Calu3 (cell line): ENCODE measurements around the gene RCAN1. TPM values are rescaled to one million over a fixed set of nuclear protein-coding genes. Genes with fewer than 3 reads are reported as not detected.

Experiments used
- BruUV-seq: library from RNA; stranded (reverse); fragments of 400-500 nt; replicated peaks from 2 replicates; lab custom pipeline; 2021; lab: Mats Ljungman, UMichigan
- CTCF ChIA-PET: fragments of 300-600 bp; sonication (Branson Sonifier 250); formaldehyde crosslinking; loops from one replicate; lab custom pipeline; 2022; ENCODE audit warnings: antibody characterized with exemption; lab: Charles Lee
- DNase-seq: peaks from one replicate; pipeline ENCODE4 v3.0.0; 2022
- H3K27ac Mint-ChIP-seq: one replicate; pipeline ENCODE4 v1.8.0; 2022; ENCODE audit warnings: mixed read lengths; ENCODE audit not compliant: unreplicated experiment
- H3K27me3 Mint-ChIP-seq: one replicate; pipeline ENCODE4 v1.8.0; 2022; ENCODE audit warnings: mixed read lengths; ENCODE audit not compliant: unreplicated experiment
- H3K36me3 Mint-ChIP-seq: one replicate; pipeline ENCODE4 v1.8.0; 2022; ENCODE audit warnings: mild to moderate bottlenecking, moderate library complexity, mixed read lengths; ENCODE audit not compliant: insufficient read depth, unreplicated experiment
- H3K4me1 Mint-ChIP-seq: one replicate; pipeline ENCODE4 v1.8.0; 2022; ENCODE audit warnings: mild to moderate bottlenecking, low read depth, mixed read lengths; ENCODE audit not compliant: unreplicated experiment
- H3K4me3 Mint-ChIP-seq: one replicate; pipeline ENCODE4 v1.8.0; 2022; ENCODE audit warnings: mild to moderate bottlenecking, low read depth, moderate library complexity, mixed read lengths; ENCODE audit not compliant: unreplicated experiment
- H3K9me3 Mint-ChIP-seq: one replicate; pipeline ENCODE4 v1.8.0; 2022; ENCODE audit warnings: low read depth, mixed read lengths; ENCODE audit not compliant: unreplicated experiment
- intact Hi-C: fragments of 100-400 bp; cut with micrococcal nuclease; formaldehyde crosslinking; loops from one replicate; pipeline ENCODE4 v1.10.0; 2022; ENCODE audit not compliant: unreplicated experiment
- total RNA-seq: library from RNA; stranded (reverse); gene quantifications from 2 replicates; pipeline ENCODE4 v1.2.3, GENCODE V29; 2022
- TF ChIP-seq, protein P1 (sequence below): fragments of 200-600 bp; IDR thresholded peaks from one replicate; pipeline ENCODE4 v1.8.0; 2022; ENCODE audit warnings: antibody characterized with exemption; ENCODE audit not compliant: unreplicated experiment

The RCAN1 gene
- total RNA-seq, 1 experiment from 2014 or later, result 25.4 TPM

DNA sequence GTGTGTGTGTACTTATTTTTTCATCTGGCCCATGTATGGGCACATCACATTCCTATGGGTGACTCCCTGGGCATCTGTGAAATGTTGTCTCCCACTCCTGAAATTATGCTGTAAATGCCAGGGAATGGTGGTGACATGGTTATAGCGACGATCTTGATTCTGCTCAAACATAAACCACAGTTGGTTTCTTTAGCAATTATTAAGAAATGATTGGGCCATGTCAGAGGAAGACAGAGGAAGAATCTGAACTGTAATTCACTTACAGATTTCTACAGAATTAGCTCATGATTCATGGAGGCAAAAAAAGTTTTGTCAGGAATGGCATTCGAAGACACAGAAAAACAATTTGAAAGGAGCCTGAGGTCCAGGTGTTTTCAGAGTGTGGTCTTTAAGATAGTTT is 77.1 kb downstream of the RCAN1 start:
- H3K36me3 Mint-ChIP-seq, result peaks cover under 1% of the 10 kb centered on the region
- intact Hi-C loops, result no loop called here
- no peak overlapping the region for H3K27ac Mint-ChIP-seq
- CTCF ChIA-PET, result no interaction called here
- no peak for DNase-seq
- H3K4me3 Mint-ChIP-seq, result no peak overlapping the region
- TF ChIP-seq, protein P1, sequence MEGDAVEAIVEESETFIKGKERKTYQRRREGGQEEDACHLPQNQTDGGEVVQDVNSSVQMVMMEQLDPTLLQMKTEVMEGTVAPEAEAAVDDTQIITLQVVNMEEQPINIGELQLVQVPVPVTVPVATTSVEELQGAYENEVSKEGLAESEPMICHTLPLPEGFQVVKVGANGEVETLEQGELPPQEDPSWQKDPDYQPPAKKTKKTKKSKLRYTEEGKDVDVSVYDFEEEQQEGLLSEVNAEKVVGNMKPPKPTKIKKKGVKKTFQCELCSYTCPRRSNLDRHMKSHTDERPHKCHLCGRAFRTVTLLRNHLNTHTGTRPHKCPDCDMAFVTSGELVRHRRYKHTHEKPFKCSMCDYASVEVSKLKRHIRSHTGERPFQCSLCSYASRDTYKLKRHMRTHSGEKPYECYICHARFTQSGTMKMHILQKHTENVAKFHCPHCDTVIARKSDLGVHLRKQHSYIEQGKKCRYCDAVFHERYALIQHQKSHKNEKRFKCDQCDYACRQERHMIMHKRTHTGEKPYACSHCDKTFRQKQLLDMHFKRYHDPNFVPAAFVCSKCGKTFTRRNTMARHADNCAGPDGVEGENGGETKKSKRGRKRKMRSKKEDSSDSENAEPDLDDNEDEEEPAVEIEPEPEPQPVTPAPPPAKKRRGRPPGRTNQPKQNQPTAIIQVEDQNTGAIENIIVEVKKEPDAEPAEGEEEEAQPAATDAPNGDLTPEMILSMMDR, result no peak
- no peaks in the 10 kb centered on the region for H3K9me3 Mint-ChIP-seq
- BruUV-seq, result no TSS peak
- peaks cover 20% of the 10 kb centered on the region for H3K4me1 Mint-ChIP-seq
- H3K27me3 Mint-ChIP-seq, result no peaks in the 10 kb centered on the region

DNA sequence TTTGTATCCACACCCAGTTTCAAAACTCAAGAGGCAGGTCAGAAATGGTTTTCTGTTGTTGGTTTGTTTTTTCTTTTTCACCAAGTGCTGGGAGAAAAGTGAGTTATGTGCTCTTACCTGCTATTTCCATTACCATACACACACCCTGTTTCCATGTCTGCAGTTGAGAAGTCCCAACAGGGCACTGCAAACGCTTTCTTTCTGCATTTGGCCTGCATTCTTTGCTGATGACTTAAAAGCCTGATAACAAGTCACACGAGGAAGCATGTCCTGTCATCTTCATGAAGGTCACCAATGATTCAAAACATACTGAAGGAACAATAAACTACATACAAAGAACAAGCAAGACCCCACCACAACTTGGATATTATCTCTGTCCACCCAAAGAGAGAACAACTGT is 78.1 kb downstream of the RCAN1 start:
- H3K9me3 Mint-ChIP-seq, result no peaks in the 10 kb centered on the region
- DNase-seq, result no peak
- TF ChIP-seq, protein P1, result no peak
- CTCF ChIA-PET, result no interaction called here
- no peaks in the 10 kb centered on the region for H3K36me3 Mint-ChIP-seq
- no peaks in the 10 kb centered on the region for H3K27me3 Mint-ChIP-seq
- H3K4me3 Mint-ChIP-seq, result no peak overlapping the region
- H3K27ac Mint-ChIP-seq, result no peak overlapping the region
- peaks cover 18% of the 10 kb centered on the region for H3K4me1 Mint-ChIP-seq
- BruUV-seq, result no TSS peak
- intact Hi-C loops, result no loop called here

DNA sequence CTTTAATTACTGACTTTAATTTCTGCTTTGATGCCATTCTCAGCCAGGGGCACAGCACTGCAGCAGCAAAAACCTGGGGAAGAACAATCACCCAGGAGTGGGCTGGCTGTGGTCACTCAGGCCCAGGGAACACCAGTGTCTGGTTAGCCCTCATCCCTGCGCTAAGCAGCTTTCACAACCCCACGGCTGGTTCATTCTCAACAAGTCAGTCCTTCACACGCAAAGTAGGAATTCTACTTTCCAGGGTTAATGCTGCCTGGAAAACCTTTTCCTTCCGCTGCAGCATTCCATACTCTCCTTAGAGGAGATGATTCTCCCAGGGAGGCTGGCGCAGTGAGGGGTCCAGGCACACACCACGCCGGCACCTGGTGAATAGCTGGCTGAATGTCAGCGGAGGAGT is 78.6 kb downstream of the RCAN1 start:
- DNase-seq, result no peak
- intact Hi-C loops, result no loop called here
- Mint-ChIP-seq H3K27me3 (no peaks in the 10 kb centered on the region), H3K4me1 (peaks cover 18% of the 10 kb centered on the region), H3K27ac (no peak overlapping the region), H3K4me3 (no peak overlapping the region), H3K36me3 (no peaks in the 10 kb centered on the region), H3K9me3 (no peaks in the 10 kb centered on the region)
- CTCF ChIA-PET, result no interaction called here
- TF ChIP-seq, protein P1, result no peak
- no TSS peak for BruUV-seq

DNA sequence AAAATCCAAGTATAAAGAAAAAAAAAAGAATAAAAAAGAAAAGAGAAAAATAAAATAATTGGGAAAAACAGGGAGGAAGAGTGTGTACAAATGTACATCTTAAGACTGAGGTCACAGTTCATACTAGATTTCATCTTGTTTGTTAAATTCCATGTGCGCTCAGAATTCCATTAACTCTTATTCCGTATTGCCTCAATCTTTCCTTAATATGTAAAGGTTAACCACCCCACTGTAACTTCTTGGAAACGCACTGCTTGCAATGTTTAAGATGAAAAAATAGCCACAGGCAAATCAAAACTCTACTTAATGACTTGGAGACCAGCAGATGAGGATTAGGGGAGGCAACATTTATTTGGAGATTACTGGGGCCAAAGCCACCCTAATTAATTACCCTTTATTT is 79.0 kb downstream of the RCAN1 start:
- Mint-ChIP-seq H3K4me1 (peaks cover 18% of the 10 kb centered on the region), H3K36me3 (no peaks in the 10 kb centered on the region), H3K27me3 (no peaks in the 10 kb centered on the region), H3K9me3 (no peaks in the 10 kb centered on the region), H3K4me3 (no peak overlapping the region), H3K27ac (no peak overlapping the region)
- no peak for DNase-seq
- no TSS peak for BruUV-seq
- CTCF ChIA-PET, result no interaction called here
- intact Hi-C loops, result no loop called here
- TF ChIP-seq, protein P1, result no peak
